OCI-LY3 (cell line): ENCODE data around the gene PTPRR.

ENCODE experiments used
- H2AFZ ChIP-seq: fragments of 200-600, 300-600 bp; shearing (Covaris generic); 2 replicates; pipeline ENCODE4 v1.6.0; 2014; ENCODE audit warnings: antibody characterized with exemption, low read depth, low read length
- H3K27ac ChIP-seq: fragments of 200-600, 300-600 bp; sonication (generic); 2 replicates; pipeline ENCODE4 v1.5.1; 2014; ENCODE audit warnings: mild to moderate bottlenecking, low read length, moderate library complexity, mixed read lengths
- H3K27me3 ChIP-seq: fragments of 200-600, 300-600 bp; sonication (generic); 2 replicates; pipeline ENCODE4 v1.6.1; 2014; ENCODE audit warnings: low read depth, low read length, mixed read lengths
- H3K36me3 ChIP-seq: fragments of 200-600, 300-600 bp; sonication (generic); replicated peaks from 2 replicates; pipeline ENCODE3; 2014; ENCODE audit warnings: low read depth, low read length, mixed read lengths
- H3K4me1 ChIP-seq: fragments of 300-600, 200-600 bp; sonication (generic); 2 replicates; pipeline ENCODE4 v1.6.1; 2014; ENCODE audit warnings: low read length, mixed read lengths
- H3K4me2 ChIP-seq: fragments of 200-600, 300-600 bp; sonication (generic); 2 replicates; pipeline ENCODE4 v1.6.1; 2014; ENCODE audit warnings: low read length, mixed read lengths
- H3K4me3 ChIP-seq: fragments of 300-600, 200-600 bp; sonication (generic); 2 replicates; pipeline ENCODE4 v1.5.1; 2014; ENCODE audit warnings: antibody characterized with exemption, mild to moderate bottlenecking, low read length, moderate library complexity
- H3K79me2 ChIP-seq: fragments of 300-600, 200-600 bp; shearing (Covaris generic); 2 replicates; pipeline ENCODE4 v1.6.1; 2014; ENCODE audit warnings: mild to moderate bottlenecking, low read length, mixed read lengths
- H3K9ac ChIP-seq: fragments of 300-600, 200-600 bp; shearing (Covaris generic); 2 replicates; pipeline ENCODE4 v1.6.0; 2014; ENCODE audit warnings: mild to moderate bottlenecking, low read length, moderate library complexity
- H3K9me3 ChIP-seq: fragments of 200-600, 300-600 bp; shearing (Covaris generic); 2 replicates; pipeline ENCODE4 v1.6.1; 2014; ENCODE audit warnings: low read length, mixed read lengths; ENCODE audit not compliant: insufficient read depth
- H4K20me1 ChIP-seq: fragments of 200-600, 300-600 bp; sonication (generic); 2 replicates; pipeline ENCODE4 v1.6.1; 2016; ENCODE audit warnings: low read length, mixed read lengths; ENCODE audit not compliant: insufficient read depth
- CTCF ChIP-seq: fragments of 200-600, 300-600 bp; sonication (generic); IDR thresholded peaks from 2 replicates; pipeline ENCODE4 v1.5.1; 2014; ENCODE audit warnings: antibody characterized with exemption, low read length, low read depth
- EZH2phosphoT487 ChIP-seq: fragments of 200-600 bp; shearing (Covaris generic); IDR thresholded peaks from 2 replicates; pipeline ENCODE4 v1.6.1; 2018; ENCODE audit warnings: antibody characterized with exemption, mixed run types, low read depth

The PTPRR gene

DNA sequence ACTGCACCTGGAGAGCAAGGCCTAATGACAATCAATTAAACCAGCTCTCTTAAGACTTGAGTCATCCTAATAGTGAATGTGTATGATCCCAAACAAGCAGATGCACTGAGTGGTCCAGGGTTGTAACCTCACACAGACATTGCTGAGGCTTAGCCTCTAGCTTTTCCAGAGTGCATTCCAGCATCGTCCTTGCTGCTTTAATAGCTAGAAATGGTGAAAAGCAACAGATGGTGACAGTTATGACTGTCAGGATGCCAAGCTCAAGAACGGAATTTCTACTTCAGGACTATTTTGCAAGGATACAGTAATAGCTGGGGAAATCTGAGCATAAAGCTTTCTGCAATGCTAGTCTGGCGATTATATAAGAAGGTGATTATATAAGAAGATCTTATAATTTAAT is 34.6 kb downstream of the PTPRR start:
- H3K9me3 ChIP-seq = no peaks in the 10 kb centered on the region
- no peaks in the 10 kb centered on the region for H3K36me3 ChIP-seq
- H3K79me2 ChIP-seq = no peaks in the 10 kb centered on the region
- TF ChIP-seq CTCF = no peak
- TF ChIP-seq EZH2phosphoT487 = no peak
- no peak overlapping the region for H3K9ac ChIP-seq
- H3K27ac ChIP-seq = no peak overlapping the region
- no peak overlapping the region for H2AFZ ChIP-seq
- H4K20me1 ChIP-seq = no peaks in the 10 kb centered on the region
- no peaks in the 10 kb centered on the region for H3K27me3 ChIP-seq
- H3K4me3 ChIP-seq = no peak overlapping the region
- no peaks in the 10 kb centered on the region for H3K4me1 ChIP-seq
- H3K4me2 ChIP-seq = no peak overlapping the region

DNA sequence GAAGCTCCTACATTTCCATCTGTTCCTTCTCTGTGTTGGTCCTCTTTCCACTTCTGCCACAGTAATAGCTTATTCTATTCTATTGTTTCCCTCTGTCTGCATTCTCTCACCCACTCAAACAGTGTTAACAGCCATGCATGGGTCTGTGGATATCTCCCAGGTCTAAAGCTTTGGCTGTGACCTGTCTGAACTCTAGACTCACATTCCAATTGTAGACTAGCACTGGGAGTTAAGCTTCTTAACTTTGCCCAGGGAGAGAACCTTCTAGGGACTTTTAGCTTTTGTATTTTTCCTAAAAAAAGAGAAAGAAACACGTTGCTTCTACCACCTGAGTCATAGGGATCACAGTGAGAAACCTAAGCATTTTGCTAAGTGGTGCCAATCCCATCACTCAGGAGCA is 36.7 kb downstream of the PTPRR start:
- no peaks in the 10 kb centered on the region for H3K9me3 ChIP-seq
- H3K79me2 ChIP-seq = no peaks in the 10 kb centered on the region
- H4K20me1 ChIP-seq = no peaks in the 10 kb centered on the region
- H3K4me1 ChIP-seq = no peaks in the 10 kb centered on the region
- no peaks in the 10 kb centered on the region for H3K27me3 ChIP-seq
- TF ChIP-seq EZH2phosphoT487 = no peak
- TF ChIP-seq CTCF = no peak
- H2AFZ ChIP-seq = no peak overlapping the region
- no peak overlapping the region for H3K27ac ChIP-seq
- no peak overlapping the region for H3K4me3 ChIP-seq
- no peaks in the 10 kb centered on the region for H3K36me3 ChIP-seq
- no peak overlapping the region for H3K9ac ChIP-seq
- H3K4me2 ChIP-seq = no peak overlapping the region

GRCh38 chr12:70880744-70881143 is 39.8 kb downstream of the PTPRR start:
- H3K4me2 ChIP-seq = no peak overlapping the region
- H3K9ac ChIP-seq = no peak overlapping the region
- H3K4me1 ChIP-seq = no peaks in the 10 kb centered on the region
- no peak overlapping the region for H3K4me3 ChIP-seq
- H3K36me3 ChIP-seq = no peaks in the 10 kb centered on the region
- TF ChIP-seq EZH2phosphoT487 (no peak), CTCF (no peak)
- H4K20me1 ChIP-seq = no peaks in the 10 kb centered on the region
- H3K79me2 ChIP-seq = no peaks in the 10 kb centered on the region
- no peaks in the 10 kb centered on the region for H3K9me3 ChIP-seq
- no peaks in the 10 kb centered on the region for H3K27me3 ChIP-seq
- no peak overlapping the region for H2AFZ ChIP-seq
- H3K27ac ChIP-seq = no peak overlapping the region

- no peak for TF ChIP-seq CTCF
- no peak for TF ChIP-seq EZH2phosphoT487
- H4K20me1 ChIP-seq = no peaks in the 10 kb centered on the region
- no peak overlapping the region for H2AFZ ChIP-seq
Observed at GRCh38 chr12:70876952-70877351, 43.6 kb downstream of the PTPRR start.

More at GRCh38 chr12:70876952-70877351, 43.6 kb downstream of the PTPRR start:
- Histone ChIP-seq H3K9me3 (no peaks in the 10 kb centered on the region), H3K27me3 (no peaks in the 10 kb centered on the region), H3K4me1 (no peaks in the 10 kb centered on the region), H3K4me2 (no peak overlapping the region), H3K79me2 (no peaks in the 10 kb centered on the region), H3K9ac (no peak overlapping the region), H3K27ac (no peak overlapping the region), H3K36me3 (no peaks in the 10 kb centered on the region), H3K4me3 (no peak overlapping the region)
